Adrenal gland (tissue), 5 donors: Measurements from ENCODE around the gene DOCK1.

ENCODE experiments used
- CTCF ChIP-seq, 6 experiments: fragments of 450-650 bp in 4 of 6; fragments of 200-600 bp in 2 of 6; sonication (generic) in 1 of 6; IDR thresholded peaks; 1 replicate in 5 of 6; 2 replicates in 1 of 6; pipeline versions ENCODE4 v1.5.1 to v1.8.0; 2016 to 2021; ENCODE audit warnings: antibody characterized with exemption in 6 of 6, mild to moderate bottlenecking in 2 of 6, moderate library complexity in 1 of 6
- POLR2A ChIP-seq, 2 donors: fragments of 450-650 bp; IDR thresholded peaks; one replicate each; pipeline ENCODE4 v1.6.1; 2017; ENCODE audit warnings: antibody characterized with exemption in 2 of 2, mild to moderate bottlenecking in 2 of 2, moderate library complexity in 1 of 2
- donor health status: DM: no; HTN: no; CAD: no.

DNA sequence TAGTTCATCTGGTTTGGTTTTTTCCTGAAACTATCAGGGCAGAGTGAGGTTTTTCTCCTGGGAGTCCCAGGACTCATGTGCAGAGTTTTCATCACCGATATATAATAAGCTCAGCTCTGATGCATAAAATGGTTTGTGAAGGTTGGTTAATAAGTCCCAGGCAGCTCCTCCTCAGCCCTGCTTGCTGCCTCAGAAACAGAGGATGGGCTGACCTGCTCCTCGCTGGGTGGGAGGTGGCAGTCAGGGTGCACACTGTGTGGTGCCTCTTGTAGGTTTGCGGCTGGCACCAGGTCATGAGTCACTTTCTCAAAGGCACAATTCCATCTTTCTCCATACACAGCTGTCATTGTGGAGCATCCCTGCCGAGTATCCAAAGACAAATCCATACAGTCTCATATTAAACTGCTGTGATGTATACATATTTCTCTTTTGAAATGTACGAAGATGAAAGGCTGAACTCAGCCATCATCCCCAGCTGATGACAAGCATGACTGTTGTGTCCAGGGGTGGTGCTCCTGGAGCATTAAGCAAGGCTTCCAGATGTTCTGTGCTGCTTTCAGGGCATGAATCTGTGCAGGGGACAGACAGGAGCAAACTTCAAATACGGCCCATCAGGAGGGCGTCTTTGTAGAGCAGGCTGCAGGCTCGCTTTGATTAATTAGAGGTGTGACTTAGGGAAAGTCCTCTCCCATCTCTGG lies 518.1 kb downstream of the DOCK1 start:
- TF ChIP-seq CTCF (IDR thresholded peaks at IDR 0.05): no peak
- no peak for TF ChIP-seq POLR2A (IDR thresholded peaks at IDR 0.05)
